Vagina (tissue), 2 donors: Measurements from ENCODE around the gene RPLP2.

ENCODE experiments used
- CTCF ChIP-seq, 3 experiments: fragments of 450-650 bp in 2 of 3; fragments of 200-600 bp in 1 of 3; sonication (generic) in 1 of 3; IDR thresholded peaks; one replicate each; pipeline ENCODE4 v1.5.1; 2017 to 2019; ENCODE audit warnings: antibody characterized with exemption in 3 of 3, mild to moderate bottlenecking in 2 of 3, moderate library complexity in 2 of 3
- POLR2A ChIP-seq, 2 donors: fragments of 450-650 bp; IDR thresholded peaks; one replicate each; pipeline ENCODE4 v1.6.1; 2017; ENCODE audit warnings: antibody characterized with exemption in 2 of 2, mild to moderate bottlenecking in 2 of 2, moderate library complexity in 2 of 2

GRCh38 chr11:794766-795633 is 14.8 kb upstream of the RPLP2 start:
- TF ChIP-seq POLR2A (IDR thresholded peaks at IDR 0.05), result no peak
- TF ChIP-seq CTCF (IDR thresholded peaks at IDR 0.05), result no peak
